HG03354 (cell line): Measurements from ENCODE around the gene EVC2.

Source experiments
- ATAC-seq: cut with Tn5 transposase; IDR thresholded peaks from one replicate; pipeline ENCODE4 v1.9.1; 2021; ENCODE audit warnings: mild to moderate bottlenecking; ENCODE audit not compliant: unreplicated experiment, poor library complexity, severe bottlenecking

EVC2 gene, protein sequence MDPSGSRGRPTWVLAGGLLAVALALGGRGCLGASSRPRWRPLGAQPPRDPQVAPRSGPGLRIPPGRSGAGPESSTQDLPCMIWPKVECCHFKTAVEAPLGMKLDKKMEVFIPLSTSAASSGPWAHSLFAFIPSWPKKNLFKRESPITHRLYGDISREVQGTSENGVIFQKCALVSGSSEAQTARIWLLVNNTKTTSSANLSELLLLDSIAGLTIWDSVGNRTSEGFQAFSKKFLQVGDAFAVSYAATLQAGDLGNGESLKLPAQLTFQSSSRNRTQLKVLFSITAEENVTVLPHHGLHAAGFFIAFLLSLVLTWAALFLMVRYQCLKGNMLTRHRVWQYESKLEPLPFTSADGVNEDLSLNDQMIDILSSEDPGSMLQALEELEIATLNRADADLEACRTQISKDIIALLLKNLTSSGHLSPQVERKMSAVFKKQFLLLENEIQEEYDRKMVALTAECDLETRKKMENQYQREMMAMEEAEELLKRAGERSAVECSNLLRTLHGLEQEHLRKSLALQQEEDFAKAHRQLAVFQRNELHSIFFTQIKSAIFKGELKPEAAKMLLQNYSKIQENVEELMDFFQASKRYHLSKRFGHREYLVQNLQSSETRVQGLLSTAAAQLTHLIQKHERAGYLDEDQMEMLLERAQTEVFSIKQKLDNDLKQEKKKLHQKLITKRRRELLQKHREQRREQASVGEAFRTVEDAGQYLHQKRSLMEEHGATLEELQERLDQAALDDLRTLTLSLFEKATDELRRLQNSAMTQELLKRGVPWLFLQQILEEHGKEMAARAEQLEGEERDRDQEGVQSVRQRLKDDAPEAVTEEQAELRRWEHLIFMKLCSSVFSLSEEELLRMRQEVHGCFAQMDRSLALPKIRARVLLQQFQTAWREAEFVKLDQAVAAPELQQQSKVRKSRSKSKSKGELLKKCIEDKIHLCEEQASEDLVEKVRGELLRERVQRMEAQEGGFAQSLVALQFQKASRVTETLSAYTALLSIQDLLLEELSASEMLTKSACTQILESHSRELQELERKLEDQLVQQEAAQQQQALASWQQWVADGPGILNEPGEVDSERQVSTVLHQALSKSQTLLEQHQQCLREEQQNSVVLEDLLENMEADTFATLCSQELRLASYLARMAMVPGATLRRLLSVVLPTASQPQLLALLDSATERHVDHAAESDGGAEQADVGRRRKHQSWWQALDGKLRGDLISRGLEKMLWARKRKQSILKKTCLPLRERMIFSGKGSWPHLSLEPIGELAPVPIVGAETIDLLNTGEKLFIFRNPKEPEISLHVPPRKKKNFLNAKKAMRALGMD

DNA sequence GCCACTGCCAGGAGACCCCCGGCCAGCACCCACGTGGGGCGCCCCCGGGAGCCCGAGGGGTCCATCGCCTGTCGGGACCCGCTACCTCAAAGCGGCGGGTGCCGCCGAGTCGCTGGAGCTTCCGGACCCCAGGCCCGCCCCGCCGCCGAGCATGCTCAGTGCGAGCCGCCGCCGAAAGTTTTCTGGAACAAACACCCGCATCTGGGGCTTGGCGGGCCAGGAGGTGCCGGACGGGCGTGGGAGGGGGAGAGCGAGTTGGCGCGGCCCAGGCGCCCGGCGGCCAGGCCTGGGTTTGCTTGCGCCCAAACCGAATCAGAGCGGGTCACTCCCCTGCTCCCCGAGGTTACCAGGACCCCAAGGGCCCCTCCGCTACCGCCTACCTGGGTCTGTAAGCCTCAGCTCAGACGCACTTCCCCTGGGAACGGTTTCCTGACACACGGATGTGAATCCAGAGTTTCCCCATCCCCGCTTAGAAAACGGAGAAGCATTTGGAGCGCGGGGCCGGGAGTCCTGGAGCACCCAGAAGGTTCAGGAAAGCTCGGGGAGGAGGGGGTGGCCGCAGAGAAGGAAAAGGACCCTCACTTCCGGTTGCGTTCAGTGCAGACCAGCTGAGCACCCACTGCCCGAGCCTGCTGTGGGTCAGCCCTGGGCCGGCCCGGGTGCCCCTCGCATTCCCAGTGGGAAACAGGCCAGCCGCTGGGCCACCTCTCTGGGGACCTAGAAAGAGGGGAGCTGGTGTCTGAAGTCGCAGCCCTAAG, at the start of gene EVC2:
Gene EVC2, minus strand, starts transcription at position 111 of the 758 bp plus-strand sequence. Its CDS starts 46 bp downstream, at position 65.
- no peak for ATAC-seq

DNA sequence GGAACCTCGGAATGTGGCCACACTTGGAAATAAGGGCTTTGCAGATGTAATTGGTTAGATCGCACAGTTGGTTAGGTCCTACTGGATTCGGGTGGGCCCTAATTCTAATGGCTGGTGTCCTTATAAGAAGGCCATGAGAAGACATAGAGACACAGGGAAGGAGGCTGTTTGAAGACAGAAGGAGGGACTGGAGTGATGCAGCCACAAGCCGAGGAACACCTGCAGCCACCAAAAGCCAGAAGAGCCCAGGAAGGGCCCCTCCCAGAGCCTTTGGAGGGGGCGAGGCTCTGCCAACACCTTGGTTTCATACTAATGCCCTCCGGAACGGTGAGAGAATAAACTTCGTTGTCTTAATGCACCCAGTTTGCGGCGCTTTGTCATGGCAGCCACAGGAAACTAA, 49.6 kb upstream of the EVC2 start:
- no peak for ATAC-seq

DNA sequence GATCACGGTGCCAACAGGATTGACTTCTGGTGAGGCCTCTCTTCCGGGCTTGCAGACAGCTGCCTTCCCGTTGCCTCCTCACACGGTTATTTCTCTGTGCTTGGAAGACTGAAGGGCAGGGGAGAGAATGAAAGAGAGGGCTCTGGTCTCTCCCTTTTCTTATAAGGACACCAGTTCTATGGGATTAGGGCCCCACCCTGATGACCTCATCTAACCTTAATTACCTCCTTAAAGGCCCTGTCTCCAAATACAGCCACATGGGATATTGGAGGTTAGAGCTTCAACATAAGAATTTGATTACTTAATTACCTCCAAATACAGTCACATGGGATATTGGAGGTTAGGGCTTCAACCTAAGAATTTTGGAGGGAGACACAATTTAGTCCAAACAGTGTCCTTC, 49.2 kb upstream of the EVC2 start:
- ATAC-seq = no peak

DNA sequence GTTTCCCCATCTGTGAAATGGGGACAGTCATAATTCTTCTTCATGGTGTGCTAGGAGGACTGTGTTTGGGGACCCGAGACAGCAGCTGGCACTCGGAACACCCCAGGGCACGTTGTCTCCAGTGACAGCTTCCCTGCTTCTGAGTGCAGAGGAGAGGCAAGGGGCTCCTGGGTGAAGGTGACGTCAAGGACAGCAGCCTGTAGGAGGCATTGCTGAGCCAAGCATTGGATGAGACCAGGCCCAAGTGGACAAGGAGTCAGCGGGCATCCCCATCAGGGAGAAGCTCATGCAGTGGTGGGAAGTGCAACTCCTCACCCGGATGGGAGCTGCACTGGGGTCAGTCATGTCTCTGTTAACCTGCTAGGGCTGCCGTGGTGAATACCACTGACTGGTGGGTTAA, 48.7 kb upstream of the EVC2 start:
- no peak for ATAC-seq

DNA sequence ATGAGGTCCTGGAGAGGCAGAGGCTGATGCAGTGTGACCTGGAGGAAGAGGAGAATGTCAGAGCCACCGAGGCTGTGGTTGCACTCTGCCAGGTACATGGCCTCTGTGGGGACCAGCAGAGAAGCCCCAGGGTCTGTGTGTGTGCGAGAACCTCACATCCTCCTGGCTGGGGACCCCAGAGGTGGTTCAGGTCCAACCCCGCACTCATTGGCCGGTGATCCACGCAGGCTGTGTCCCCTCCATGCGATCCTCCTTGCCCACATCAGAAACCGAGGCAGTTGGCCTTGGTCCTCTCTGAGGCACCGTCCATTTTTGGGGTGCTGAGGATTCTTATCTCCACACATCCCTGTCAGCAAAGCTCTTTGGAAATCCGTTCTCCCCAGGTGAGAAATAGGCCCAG, 47.9 kb upstream of the EVC2 start:
- no peak for ATAC-seq

DNA sequence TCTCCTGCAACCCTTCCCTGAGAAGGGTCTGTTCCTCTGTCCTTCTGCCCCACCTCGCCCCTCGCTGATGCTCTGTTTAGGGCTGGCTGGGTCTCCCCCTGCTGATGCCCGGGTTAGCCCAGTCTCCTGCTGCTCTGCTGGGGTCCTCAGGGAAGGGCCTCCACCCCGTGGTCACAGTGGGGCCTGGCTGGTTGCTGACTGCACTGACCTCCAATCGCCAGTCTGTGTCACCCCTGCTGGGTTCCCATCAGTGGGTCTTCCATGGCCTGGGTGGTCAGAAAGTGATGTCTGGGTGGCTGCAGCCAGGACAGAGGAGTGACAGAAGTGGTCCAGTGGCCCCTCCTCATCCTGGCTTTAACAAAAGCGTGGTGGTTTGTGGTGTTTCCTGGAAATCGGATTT, 47.3 kb upstream of the EVC2 start:
- ATAC-seq = no peak

DNA sequence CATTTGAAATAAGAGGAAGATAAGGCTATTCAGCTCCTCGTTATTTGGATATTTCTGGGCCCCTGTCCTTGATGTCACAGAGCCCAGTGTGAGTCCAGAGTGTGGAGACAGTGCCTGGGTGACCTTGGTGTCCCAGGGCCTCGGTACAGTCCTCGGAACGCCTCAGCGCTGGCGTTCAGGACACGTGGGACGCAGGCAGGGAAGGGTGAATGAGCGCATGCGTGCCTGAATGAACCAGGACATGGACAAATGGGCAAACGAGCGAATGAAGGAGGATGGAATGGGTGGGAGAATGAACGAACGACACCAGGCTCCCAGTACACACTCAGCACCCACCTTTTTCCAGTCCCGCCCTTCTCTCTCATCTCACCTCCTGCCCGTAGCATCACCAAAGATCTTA, 46.8 kb upstream of the EVC2 start:
- ATAC-seq = no peak

DNA sequence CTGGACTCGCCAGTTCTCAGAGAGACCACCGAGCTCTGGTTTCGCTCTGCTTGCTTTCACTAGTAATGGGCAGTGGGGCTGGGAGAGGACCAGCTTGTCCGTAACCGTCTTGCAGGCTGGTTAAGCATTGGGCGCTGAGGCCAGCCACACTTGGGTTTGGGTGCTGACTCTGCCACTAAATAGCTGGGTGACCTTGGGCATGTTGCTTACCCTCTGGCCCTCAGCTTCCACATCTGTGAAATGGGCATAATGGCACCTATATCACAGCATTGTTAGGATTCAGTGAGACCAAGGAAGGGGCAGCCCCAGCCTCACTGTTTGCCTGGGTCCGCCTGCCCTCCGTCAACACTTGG, 46.1 kb upstream of the EVC2 start:
- ATAC-seq = no peak

DNA sequence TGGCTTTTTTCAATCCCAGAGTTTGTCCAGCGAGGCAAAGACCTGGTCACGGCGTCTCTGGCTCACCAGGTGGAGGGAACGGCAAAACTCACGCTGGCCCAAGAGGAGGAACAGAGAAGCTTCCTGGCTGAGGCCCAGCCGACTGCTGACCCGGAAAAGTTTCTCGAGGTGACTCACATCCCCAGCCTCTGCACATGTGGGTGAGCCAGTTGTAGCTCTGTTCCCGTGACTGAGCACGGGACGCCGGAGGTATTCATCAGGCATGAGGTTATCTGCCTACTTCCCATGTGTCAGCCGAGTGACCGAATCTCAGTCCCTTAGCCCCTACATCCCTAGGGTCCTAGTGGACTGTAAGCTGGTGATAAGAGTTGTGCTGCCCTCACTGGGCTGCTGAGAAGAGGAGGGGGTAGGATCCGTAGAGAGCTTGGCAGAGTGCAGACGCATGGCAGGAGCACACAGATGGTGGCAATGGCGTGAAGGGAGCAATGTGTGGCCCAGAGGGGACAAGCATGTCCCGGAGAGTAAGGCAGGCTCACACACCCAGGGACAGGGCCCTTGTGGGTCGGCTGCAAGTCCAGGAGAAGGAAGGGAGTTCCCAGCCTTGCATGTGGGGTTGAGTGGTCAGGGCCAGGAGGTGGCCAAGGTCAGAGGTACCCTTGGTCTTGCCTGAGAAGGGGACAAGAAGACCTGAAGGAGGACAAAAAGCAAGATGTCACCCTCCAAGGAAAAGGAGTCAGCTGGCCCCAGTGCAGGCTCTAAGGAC, 45.6 kb upstream of the EVC2 start:
- ATAC-seq = no peak

DNA sequence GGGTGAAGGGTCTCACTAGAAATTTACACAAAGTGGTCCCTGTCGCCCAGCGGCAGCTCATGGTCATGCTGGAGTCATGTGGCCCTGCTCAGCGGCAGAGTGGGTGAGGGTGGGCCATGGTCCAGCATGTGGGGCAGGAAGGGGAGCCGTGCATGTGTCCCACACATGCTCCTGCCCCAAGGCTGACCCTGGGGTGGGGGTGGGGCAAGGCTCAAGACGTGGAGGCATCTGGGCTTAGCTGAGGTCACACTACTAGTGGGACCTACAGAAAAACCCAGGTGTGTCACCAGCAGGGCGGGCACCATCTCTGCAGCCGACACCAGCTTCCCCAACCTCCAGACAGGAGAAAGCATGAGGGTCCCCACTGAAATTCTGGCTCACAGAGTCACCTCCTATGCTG, 45.0 kb upstream of the EVC2 start:
- ATAC-seq = no peak

DNA sequence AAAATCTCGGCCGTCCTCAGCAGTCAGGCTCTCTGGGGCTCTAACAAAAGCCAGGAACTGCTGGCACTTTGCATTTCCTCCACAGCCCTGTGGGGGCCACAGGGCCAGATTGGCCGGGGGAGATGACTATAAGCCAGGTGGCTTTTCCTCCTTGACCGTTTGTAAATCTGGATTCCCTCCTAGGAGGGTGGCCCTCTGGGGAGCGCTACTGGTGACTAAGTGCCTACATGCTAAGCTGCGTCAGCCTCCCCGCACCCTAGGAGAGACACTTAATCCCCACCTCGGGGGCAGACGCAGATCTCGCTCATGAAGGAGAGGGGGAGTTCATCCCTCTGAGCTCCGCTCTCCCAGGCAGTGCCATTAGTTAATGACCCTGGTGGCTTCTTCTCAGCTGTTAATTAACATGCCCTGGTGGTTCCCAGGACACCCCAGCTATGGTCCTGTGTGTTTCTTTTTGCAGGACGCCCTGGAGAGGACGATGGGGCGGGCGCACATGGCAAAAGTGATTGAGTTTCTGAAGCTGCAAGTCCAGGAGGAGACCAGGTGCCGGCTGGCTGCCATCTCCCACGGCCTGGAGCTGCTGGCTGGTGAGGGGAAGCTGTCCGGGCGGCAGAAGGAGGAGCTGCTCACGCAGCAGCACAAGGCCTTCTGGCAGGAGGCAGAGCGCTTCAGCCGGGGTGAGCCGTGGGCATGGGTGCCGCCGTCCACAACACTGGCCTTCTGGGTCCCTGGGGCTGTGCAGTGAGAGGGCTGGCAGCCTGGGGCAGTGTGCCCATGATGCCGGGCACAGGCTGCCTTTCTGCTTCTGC, 44.2 kb upstream of the EVC2 start:
- ATAC-seq = no peak

DNA sequence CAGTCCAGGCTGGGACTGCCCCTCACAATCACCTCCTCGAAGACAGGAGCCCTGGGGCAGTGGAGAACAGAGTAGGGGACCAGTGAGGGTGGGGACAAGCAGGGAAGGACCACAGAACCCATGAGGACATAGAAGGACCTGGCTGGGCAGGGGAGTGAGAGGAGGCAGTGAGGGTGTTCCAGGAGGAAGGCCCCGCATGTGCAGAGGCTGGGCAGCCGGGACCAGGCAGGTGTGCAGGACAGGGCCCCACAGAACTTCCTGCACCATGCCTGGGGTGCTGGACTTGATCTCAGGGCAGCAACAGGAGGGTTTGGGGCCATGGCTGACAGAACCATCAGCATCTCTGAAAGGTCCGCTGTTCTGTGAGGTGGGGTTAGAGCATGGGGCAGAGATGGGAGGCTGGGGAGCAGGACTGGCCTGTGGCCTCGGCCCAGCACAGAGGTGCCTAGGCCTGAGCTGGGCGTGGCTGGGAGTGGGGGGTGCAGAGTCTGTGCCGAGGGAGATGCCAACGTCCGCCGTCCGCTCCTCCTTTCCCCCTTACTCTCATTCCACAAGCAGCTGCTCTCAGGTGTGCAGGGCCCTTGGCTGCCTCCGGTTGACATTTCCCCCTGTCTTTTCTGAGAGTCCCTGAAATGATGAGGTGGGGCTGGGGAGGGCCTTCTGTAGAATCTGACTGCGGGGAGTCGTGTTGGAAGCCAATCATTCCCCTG, 43.5 kb upstream of the EVC2 start:
- no peak for ATAC-seq

DNA sequence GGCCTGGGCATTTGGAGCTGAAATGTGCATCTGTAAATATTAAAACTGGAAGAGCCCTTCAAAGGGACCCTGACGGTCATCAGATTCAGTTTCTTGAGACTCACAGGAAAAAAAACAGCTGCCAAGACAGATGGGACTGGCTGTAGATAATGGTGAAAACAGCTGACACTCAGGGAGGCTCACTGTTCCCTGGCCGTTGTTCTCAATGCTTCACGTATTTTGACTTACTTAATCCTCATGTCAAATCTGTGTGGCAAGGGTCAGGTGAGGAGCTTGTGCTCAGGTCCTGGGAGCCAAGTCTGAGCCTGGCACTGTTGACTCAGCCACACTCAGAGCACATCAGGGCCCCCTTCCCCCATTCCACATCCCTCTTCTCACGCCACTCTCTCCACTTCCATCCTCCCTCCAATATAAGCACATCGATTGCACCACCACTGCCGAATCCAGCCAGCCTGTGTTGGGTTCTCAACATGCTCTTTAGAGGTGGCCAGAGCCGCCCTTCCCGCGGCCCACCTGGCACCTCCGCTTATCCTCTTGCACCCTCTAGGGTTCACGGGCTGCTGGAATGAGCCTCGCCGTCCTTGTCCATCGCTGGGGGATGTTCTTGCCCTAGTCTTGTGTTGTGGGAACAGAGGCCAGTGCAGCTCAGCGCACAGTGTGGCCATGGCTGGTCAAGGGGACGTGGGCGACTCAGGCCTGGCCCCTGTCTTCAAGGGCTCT, 42.7 kb upstream of the EVC2 start:
- ATAC-seq = no peak

DNA sequence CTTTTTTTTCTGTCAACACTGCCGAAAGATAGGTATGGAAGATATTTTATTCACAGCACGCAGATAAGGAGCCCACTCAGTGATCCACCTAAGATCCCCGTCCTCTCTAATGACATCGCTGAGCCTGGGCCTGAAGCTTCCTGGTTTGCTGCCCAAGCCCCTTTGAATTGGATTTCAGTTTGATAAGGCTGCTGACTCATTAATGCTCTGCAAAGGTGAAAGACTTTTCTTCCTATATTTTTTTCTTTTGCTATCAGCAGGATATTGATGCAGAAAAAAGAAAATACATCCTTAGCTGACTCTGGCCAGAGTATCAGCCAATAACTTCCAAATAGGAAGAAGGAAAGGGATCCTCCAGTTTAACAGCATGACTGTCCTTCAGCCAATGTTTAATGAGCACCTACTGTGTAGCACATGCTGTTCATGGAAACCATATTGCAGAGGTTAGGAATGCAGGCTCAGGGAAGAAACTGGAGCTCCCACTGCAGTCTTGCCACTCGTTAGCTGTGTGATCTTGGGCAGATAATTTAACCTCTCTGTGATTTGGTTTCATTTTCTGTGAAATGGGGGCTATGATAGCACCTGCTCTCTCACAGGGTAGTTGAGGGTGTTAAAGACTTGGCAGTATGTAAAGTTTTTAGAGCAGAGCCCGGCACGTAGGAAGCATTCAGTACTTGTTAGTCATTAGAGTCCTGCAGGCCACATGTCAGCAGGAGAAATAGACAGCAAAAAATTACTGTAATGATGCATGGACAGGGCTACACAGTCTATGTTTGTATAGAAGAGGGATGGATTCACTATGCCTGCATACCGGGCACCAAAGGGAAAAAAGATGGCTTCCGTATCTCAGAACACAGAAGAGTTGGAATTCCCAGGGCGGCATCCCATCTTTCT, 41.9 kb upstream of the EVC2 start:
- ATAC-seq = no peak

DNA sequence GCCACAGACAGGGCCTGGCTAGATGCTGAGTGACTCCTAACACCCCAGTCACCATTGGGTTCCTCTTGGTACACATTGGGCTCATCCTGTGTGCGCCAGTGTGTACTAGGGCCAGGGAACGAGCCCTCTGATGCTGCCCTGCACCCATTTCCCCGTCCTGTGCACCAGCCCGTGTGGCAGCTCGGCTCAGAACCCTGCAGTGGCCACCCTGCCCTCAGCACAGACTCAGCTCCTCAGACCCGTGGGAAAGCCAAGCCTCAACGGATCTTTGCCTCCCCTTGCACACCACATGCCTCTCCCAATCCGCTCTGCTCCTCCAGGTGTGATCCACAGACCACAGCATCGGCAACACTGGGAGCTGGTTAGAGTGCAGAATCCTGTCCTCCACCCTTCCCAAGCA, 41.2 kb upstream of the EVC2 start:
- ATAC-seq = no peak
